Testis (tissue), 3 donors: ENCODE measurements around the gene PPP1R7. TPM values are rescaled to one million over a fixed set of nuclear protein-coding genes. Genes with fewer than 3 reads are reported as not detected.

Experiments
- DNase-seq: peaks from one replicate; pipeline ENCODE4 v3.0.0-alpha.2; 2019
- H3K27ac ChIP-seq, 2 donors: fragments of 200-600 bp; sonication (generic); one replicate each; pipeline ENCODE4 v1.5.1; 2019
- H3K27me3 ChIP-seq: fragments of 200-600 bp; sonication (generic); one replicate; pipeline ENCODE4 v1.5.1; 2019
- H3K36me3 ChIP-seq: fragments of 200-600 bp; sonication (generic); one replicate; pipeline ENCODE4 v1.5.1; 2017; ENCODE audit warnings: low read depth; ENCODE audit errors: missing control alignments
- H3K4me1 ChIP-seq: fragments of 200-600 bp; sonication (generic); one replicate; pipeline ENCODE4 v1.5.1; 2019
- H3K4me3 ChIP-seq, 2 donors: fragments of 200-600 bp; sonication (generic); one replicate each; pipeline ENCODE4 v1.5.1; 2017 to 2019
- H3K9me3 ChIP-seq: fragments of 200-600 bp; sonication (generic); one replicate; pipeline ENCODE4 v1.5.1; 2017
- POLR2A ChIP-seq: fragments of 450-650 bp; IDR thresholded peaks from one replicate; pipeline ENCODE4 v1.6.1; 2017; ENCODE audit warnings: antibody characterized with exemption, mild to moderate bottlenecking, moderate library complexity
- WGBS, 2 donors: methylation state at CpG; one replicate each; pipeline ENCODE4 v1.1.5; 2018; 5-methylcytosine and 5-hydroxymethylcytosine counted together
- intact Hi-C: fragments of 100-400 bp; cut with DNase I; formaldehyde crosslinking; loops from one replicate; pipeline ENCODE4 v1.15.1; 2023; ENCODE audit warnings: low total_unique reads
- polyA plus RNA-seq: library from polyadenylated mRNA; stranded (reverse); fragments of 350-450 nt; fragmentation: Illumina TruSeq; extraction: RNeasy Lipid Tissue Mini Kit (QIAGEN cat#74804); gene quantifications from one replicate; pipeline ENCODE4 v1.2.3, GENCODE V29; 2014; ENCODE audit warnings: low read depth, low replicate concordance; ENCODE audit not compliant: insufficient read depth
- total RNA-seq, 2 donors: library from RNA; depleted of rRNA; stranded (reverse); fragments of >200 nt; gene quantifications; one replicate each; pipeline ENCODE4 v1.2.3, GENCODE V29; 2016
- TF ChIP-seq, protein P1 (sequence below), 3 experiments: fragments of 450-650 bp in 2 of 3; fragments of 200-600 bp in 1 of 3; sonication (generic) in 1 of 3; IDR thresholded peaks; one replicate each; pipeline ENCODE4 v1.5.1; 2016 to 2019; ENCODE audit warnings: antibody characterized with exemption in 3 of 3, mild to moderate bottlenecking in 2 of 3, moderate library complexity in 1 of 3

Gene PPP1R7
- total and polyA plus RNA-seq, 3 donors from 2014 or later, result 100 to 358 (median 139) TPM

DNA sequence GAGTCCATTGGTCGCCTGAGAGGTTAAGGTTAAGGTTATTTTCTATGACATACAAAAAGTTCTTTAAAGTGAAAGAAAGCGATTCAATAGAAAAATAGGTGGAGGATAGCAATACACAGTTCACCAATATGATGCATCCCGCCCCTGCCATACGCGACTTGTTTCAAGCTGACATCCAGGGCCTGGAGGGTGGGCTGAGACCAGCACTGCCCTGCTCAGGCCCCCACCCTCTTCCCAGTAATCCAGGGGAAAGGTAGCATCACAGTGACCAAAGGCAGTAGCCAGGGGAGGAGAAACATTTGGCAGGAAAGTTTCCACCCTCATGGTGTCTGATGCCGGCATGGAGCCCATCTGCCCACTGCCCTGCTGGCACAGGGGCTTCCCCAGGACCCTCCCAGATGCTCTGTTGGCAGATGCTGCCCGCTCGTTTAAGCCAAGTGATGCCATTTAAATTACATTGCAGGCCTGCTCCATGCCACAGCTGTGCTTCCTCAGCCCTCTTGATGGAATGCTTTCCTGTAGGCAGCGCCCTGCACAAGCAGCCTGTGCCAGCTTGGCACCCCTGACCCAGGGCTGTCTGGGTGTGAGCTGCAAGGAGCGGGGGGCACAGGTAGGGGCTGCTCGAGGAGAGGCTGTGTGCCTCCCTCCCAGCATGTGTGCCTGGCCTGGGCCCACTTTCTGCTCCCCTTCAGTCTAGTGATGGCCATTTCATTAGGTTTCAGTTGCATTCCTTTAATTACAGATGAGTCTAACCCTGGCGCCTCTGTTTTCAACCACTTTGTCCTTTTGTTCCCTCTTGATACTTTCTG lies 27.5 kb downstream of the PPP1R7 start:
- H3K36me3 ChIP-seq, result no peaks in the 10 kb centered on the region

GRCh38 chr2:241178961-241179360 lies 28.7 kb downstream of the PPP1R7 start:
- intact Hi-C loops, result no loop called here
- no peaks in the 10 kb centered on the region for H3K9me3 ChIP-seq
- no peaks in the 10 kb centered on the region for H3K27me3 ChIP-seq
- no peaks in the 10 kb centered on the region for H3K36me3 ChIP-seq
- DNase-seq, result no peak
- no peaks in the 10 kb centered on the region for H3K4me1 ChIP-seq
- TF ChIP-seq POLR2A, result no peak
- TF ChIP-seq, protein P1, sequence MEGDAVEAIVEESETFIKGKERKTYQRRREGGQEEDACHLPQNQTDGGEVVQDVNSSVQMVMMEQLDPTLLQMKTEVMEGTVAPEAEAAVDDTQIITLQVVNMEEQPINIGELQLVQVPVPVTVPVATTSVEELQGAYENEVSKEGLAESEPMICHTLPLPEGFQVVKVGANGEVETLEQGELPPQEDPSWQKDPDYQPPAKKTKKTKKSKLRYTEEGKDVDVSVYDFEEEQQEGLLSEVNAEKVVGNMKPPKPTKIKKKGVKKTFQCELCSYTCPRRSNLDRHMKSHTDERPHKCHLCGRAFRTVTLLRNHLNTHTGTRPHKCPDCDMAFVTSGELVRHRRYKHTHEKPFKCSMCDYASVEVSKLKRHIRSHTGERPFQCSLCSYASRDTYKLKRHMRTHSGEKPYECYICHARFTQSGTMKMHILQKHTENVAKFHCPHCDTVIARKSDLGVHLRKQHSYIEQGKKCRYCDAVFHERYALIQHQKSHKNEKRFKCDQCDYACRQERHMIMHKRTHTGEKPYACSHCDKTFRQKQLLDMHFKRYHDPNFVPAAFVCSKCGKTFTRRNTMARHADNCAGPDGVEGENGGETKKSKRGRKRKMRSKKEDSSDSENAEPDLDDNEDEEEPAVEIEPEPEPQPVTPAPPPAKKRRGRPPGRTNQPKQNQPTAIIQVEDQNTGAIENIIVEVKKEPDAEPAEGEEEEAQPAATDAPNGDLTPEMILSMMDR (IDR thresholded peaks at IDR 0.05), result no peak
- no peak overlapping the region for H3K4me3 ChIP-seq
- H3K27ac ChIP-seq, result no peak overlapping the region
- WGBS, 2 donors, result 76 to 93% methylated on average over 4 of the region's 4 CpGs

More for the DNA sequence above, 27.5 kb downstream of the PPP1R7 start:
- no peak overlapping the region for H3K4me3 ChIP-seq
- no peak for TF ChIP-seq POLR2A
- TF ChIP-seq, protein P1 (IDR thresholded peaks at IDR 0.05), result no peak
- H3K27ac ChIP-seq, result no peak overlapping the region
- no peak for DNase-seq
- WGBS, 2 donors, result 95 to 97% methylated on average over 11 to 12 of the region's 12 CpGs
- H3K4me1 ChIP-seq, result no peaks in the 10 kb centered on the region
- intact Hi-C loops, result no loop called here
- no peaks in the 10 kb centered on the region for H3K9me3 ChIP-seq
- H3K27me3 ChIP-seq, result no peaks in the 10 kb centered on the region

DNA sequence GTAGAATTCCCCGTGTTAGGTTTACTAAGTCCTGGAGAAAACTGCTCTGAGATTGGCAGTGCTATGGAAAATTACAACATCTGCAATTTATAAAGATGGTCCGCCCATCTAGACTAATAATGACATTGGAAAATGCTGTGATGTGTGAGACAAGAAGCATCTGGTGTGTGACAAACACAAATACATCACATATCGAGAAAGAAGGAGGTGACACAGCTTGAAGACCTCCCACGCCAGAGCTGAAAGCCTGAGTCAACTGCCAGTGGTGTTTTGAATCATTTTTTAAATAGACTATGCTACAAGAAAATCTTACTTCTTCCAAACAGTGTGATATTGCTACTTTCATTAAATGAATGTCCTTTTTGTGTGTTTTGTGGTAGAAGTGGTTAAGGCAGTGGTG lies 29.6 kb downstream of the PPP1R7 start:
- DNase-seq, result no peak
- H3K4me3 ChIP-seq, result no peak overlapping the region
- no peaks in the 10 kb centered on the region for H3K9me3 ChIP-seq
- TF ChIP-seq POLR2A, result no peak
- TF ChIP-seq, protein P1 (IDR thresholded peaks at IDR 0.05), result no peak
- no peak overlapping the region for H3K27ac ChIP-seq
- no peaks in the 10 kb centered on the region for H3K27me3 ChIP-seq
- no peaks in the 10 kb centered on the region for H3K4me1 ChIP-seq
- intact Hi-C loops, result no loop called here
- H3K36me3 ChIP-seq, result no peaks in the 10 kb centered on the region
- 86 to 91% methylated on average over 4 of the region's 4 CpGs for WGBS, 2 donors

DNA sequence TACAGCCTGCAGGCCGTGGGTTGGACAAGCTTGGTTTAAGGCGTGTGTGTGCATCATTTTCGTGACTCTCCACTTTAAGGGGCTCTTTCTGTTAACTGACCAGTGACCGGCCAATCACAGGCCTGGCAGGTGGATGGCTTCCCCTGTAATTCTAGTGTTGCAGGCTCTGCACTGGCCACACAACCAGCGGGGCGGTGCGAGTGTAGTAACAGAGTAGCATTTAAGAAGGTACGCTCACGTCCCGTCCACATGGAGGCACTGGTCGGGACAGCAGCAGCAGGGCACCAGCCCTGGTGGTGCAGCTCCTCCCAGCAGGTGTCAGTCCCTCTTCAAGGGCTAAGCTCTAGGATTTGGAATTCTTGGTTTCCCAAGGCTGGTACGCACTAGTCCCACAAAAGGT lies 30.2 kb downstream of the PPP1R7 start:
- Histone ChIP-seq H3K27me3 (no peaks in the 10 kb centered on the region), H3K4me1 (no peaks in the 10 kb centered on the region), H3K9me3 (no peaks in the 10 kb centered on the region), H3K27ac (no peak overlapping the region), H3K4me3 (no peak overlapping the region), H3K36me3 (no peaks in the 10 kb centered on the region)
- WGBS, 2 donors, result 92 to 97% methylated on average over 9 to 12 of the region's 12 CpGs
- intact Hi-C loops, result no loop called here
- DNase-seq, result no peak
- TF ChIP-seq, protein P1 (IDR thresholded peaks at IDR 0.05), result no peak
- TF ChIP-seq POLR2A, result no peak

- TF ChIP-seq, protein P1 (IDR thresholded peaks at IDR 0.05), result no peak
- TF ChIP-seq POLR2A, result no peak
- H3K27me3 ChIP-seq, result no peaks in the 10 kb centered on the region
- 97 to 100% methylated on average over 3 of the region's 3 CpGs for WGBS, 2 donors
- no peak overlapping the region for H3K27ac ChIP-seq
- no peaks in the 10 kb centered on the region for H3K4me1 ChIP-seq
- H3K4me3 ChIP-seq, result no peak overlapping the region
- intact Hi-C loops, result no loop called here
- H3K9me3 ChIP-seq, result no peaks in the 10 kb centered on the region
- no peak for DNase-seq
- no peaks in the 10 kb centered on the region for H3K36me3 ChIP-seq
Measured at GRCh38 chr2:241182126-241182525, 31.9 kb downstream of the PPP1R7 start.
